Hippocampal formation (tissue), 2 donors: Measurements from ENCODE around the gene SSH2.
"Not testable (repeated sequence)": the region's sequence is repeated elsewhere in the genome, so short reads cannot be mapped to it uniquely, and the experiment has no call there.

Source experiments
- DNase-seq, 2 donors: peaks; one replicate each; lab custom pipeline; 2025; lab: John Stamatoyannopoulos, UW

Gene SSH2

DNA sequence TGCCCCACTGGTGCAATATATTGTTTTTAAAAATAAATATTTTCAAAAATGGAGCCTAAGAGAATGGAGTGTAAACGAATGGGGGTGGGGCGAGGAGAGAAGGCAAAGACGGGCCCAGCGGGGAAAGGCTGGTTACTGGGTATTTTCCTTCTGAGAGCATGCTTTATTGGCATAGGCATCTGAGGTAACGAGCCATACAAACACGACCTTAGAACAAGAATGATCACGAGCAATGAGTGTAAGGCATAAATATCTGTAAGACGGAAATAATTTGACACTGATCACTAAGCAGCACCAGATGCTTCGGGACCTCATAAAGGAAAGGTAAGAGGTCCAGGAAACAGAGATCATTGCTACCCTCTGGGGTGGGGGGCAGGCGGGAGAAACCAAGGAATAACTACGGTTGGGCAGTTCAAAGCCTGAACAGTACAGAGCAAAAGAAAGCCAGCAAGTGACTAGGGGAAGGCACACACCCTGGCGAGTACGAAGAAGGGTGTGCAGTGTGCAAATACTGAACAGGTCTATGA is 959 bp downstream of the SSH2 start:
- DNase-seq, result peak in 1 of 2 donors; percentile 46

DNA sequence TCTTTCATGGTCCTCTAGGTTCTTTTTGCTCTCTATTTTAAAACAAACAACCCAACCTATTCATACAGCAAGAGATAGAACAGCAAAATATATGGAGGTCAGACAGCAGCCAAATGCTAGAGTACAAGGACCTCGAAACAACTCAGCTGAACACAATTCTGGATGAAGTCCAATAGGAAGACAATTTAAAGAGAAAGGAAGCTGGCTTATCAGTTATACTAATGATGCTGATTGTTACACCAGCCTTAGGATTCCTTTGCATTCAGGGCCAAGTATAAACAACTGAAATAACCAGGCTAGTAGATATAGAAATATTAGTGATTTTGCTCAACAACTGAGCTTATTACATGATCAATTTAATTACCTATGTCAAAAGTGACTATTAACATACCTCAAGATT is 2.5 kb downstream of the SSH2 start:
- DNase-seq, result no peak

GRCh38 chr17:29924786-29925185 is 5.2 kb downstream of the SSH2 start:
- no peak for DNase-seq

DNA sequence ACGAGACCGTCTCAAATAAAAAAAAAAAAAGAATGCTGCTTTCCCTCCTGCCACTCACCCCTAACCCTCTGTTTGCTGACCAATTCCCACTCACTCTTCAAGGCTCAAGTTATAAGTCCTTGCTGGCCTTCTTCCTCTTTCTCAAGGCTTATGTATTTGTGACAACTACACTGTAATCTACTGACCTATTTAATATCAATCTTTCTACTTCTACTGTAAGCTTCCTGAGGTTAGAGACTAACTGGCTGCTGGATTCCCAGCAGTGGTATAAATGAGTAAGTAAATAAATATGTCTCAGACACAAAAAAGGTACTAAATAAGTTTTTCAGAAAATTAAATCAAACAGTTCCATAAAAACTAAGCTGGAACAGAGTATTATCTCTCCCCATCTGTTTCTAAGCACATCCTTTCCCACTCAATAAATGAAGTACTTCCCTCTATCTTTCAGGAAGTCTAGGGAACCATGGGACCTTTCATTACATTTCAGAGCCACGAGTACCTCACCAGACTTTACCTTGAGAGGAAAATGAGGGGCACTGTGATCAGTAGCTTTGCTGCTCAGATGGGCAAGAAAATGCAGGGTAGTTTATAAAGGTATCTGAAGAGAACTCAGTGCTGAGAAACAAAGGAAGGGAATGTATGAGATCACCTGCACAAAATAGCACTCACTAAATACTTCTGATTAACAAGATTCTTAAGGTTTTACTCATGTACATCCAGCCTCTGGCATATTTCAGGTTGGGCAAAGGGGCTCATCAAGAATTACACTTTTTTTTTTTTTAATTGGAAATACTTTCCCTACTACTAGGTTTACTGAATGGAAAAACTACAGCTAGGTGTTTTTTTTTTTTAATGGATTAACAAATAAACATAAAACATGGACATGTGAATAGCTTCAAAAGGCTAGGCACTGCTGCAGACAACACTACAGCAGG is 10.8 kb downstream of the SSH2 start:
- no peak for DNase-seq

GRCh38 chr17:29918016-29918415 is 12.0 kb downstream of the SSH2 start:
- no peak for DNase-seq

GRCh38 chr17:29914819-29915537 is 15.1 kb downstream of the SSH2 start:
- DNase-seq, result no peak

- no peak for DNase-seq
Measured at GRCh38 chr17:29911641-29912177, 18.3 kb downstream of the SSH2 start.

- DNase-seq, result no peak
Measured at GRCh38 chr17:29909236-29910003, 20.6 kb downstream of the SSH2 start.

- no peak for DNase-seq
Measured at GRCh38 chr17:29906969-29907368, 23.1 kb downstream of the SSH2 start.

DNA sequence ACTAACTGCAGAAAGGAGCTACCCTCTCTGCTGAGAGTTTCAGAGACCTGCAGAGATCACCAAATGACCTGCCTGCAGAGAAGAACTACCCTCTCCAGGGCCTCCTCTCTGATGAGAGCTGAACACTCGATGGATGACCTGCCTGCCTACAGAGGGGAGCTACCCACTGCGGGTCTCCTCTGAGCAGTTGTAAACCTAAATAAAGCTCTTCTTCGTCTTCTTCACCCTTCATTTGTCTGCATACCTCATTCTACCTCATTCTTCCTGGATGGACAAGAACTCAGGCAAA is 24.2 kb downstream of the SSH2 start:
- DNase-seq, result no peak

DNA sequence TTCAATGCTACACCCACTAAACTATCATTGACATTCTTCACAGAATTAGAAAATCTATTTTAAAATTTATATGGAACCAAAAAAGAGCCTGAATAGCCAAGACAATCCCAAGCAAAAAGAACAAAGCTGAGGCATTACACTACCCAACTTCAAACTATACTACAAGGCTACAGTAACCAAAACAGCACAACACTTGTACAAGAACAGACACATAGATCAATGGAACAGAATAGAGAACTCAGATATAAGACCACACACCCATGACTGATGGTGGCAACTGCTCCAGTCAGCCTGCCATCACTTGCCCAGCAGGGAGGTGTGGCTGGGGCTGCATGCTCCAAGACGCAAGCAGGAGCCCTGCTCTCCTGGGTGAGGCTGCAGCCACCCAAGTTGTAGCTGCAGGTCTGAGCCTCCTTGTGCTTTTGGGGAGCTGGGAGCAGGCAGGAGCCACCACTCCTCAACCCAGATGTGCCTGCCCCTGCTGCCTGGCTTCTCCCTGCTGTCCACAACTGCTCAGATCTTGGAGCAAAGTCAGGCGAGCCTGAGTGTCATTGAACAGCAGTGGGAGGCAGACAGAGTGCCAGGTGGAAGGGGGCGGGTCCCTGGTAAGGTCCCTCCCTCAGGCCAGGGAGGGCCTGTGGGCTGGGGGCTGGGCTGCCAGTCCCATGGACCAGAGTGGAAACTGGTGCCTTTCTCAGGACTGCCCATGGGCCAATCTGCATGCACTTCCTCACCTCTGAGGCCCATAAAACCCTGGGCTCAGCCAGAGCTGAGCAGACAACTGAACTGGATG is 24.7 kb downstream of the SSH2 start:
- no peak for DNase-seq

DNA sequence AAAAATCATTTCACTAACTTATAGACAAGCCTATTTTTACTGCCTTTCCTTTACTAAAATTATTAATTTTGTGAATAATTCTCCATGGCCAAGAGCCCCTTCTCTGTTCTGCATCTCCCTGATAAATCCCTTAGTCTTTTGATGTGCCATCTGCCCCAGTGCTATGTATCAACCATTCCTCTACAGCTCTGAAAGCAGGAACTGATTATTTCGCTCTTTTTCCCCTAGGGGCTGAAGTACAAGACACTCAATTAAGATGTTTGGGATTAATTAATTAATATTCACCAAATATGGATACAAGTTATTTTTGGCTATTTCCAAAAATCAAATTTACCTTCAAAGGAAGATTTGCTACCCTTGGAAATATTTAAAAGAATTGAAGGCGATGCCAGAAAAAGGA is 26.6 kb downstream of the SSH2 start:
- no peak for DNase-seq

GRCh38 chr17:29897136-29897535 is 32.9 kb downstream of the SSH2 start:
- not testable (repeated sequence) for DNase-seq

GRCh38 chr17:29892201-29892600 is 37.8 kb downstream of the SSH2 start:
- DNase-seq, result no peak

GRCh38 chr17:29891131-29891530 is 38.9 kb downstream of the SSH2 start:
- no peak for DNase-seq

DNA sequence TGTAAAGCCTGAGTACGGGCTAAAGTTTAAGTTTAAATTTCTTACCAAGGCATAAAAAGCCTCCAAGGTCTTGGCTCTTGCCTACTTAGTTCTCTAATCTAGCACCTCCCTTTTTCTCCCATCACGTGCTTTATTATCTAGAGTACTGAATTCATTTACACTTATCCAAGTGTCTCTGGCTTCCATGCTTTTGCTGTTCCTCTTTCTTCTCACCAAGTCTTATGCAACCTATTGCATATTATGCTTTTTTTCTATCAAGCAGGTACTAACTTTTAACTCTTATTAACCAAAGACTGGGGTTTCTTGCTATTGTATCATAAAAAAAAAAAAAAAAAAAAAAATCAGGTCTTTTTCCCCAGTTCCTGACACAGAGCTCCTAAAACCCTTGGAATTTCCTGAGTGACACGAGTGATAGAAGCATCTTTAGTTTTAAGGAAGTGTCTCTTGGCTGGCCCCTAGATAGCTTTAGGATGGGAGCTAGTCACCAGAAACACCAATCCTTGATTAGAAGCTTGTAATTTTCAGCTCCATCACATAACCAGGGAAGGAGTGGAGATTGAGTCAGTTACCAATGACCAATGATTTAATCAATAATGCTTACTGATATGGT is 44.9 kb downstream of the SSH2 start:
- no peak for DNase-seq

DNA sequence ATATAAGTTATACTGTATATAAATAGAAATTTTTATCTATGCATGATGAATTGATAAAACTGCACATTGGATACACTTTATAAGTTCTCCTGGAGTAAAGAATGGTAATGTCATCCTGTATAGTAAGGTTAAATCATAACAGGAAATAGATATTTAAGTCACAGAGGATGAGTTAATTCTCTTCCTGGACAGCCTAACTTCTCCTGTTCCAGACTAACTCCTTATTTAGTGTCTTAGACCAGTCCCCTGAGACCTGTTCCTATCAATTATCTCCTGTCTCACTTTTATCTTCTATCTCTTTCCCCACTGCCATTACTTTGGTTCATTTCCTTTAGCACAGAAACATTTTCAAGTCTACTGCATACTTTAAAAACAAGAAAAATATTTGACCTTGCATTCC is 46.5 kb downstream of the SSH2 start:
- DNase-seq, result no peak

DNA sequence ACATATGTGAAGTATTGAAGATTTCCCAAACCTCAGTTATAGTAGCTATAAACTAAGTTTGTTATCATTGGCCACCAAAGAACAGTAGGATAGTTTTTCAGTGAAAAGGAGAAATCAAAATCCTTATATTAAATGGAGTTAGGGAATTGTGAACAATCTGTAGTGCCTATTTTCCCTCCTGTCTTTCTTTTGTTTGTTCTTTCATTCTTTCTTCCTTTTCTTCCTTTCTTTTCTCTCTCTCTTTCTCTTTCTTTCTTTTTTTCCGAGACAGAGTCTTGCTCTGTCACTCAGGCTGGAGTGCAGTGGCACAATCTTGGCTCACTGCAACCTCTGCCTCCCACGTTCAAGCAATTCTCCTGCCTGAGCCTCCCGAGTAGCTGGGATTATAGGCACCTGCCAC is 48.8 kb downstream of the SSH2 start:
- DNase-seq, result no peak

DNA sequence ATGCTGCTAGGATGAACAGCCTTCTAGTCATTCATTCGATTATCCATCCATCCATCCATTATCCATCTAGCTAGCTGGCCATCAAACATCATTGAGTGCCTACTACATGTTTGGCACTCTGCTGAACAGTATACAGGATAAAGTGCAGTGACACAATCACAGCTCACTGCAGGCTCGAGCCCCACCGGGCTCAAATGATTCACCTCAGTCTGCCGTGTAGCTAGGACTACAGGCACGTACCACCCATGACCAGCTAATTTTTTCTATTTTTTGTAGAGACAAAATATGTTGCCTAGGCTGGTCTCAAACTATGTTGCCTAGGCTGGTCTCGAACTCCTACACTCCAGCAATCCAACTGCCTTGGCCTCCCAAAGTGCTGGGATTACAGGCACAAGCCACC is 50.0 kb downstream of the SSH2 start:
- no peak for DNase-seq

DNA sequence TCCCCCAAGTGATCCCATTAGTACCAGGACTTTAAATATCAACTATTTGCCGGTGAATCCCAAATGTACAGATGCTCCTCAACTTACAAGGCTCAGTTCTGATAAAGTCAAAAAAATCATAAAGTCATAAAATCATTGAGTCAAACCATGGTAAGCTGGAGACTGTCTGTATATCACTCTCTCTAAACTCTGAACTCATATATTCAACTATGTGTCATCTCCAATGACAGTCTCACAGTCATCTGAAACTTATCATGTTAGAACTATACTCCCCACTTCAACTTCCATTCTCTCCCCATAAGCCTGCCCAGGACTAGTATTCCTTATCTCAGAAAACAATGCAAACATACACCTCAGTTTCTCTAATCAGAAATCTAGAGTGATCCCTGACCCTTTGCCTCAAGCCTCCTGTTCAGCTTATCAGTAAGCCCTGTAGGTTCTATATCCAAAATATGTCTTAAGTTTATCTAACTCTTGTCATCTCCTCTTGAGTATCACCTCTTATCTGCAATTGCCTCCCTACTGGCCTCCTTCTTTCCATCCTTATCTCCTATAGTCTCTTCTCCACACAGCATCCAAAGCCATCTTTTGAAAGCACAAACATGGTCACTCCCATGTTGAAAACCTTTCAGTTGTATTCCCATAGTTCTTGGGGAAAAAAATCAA is 55.0 kb downstream of the SSH2 start:
- no peak for DNase-seq
